Measurements from ENCODE around the gene NBAS.
"Not testable (repeated sequence)": the region's sequence is repeated elsewhere in the genome, so short reads cannot be mapped to it uniquely, and the experiment has no call there.

Gene NBAS

DNA sequence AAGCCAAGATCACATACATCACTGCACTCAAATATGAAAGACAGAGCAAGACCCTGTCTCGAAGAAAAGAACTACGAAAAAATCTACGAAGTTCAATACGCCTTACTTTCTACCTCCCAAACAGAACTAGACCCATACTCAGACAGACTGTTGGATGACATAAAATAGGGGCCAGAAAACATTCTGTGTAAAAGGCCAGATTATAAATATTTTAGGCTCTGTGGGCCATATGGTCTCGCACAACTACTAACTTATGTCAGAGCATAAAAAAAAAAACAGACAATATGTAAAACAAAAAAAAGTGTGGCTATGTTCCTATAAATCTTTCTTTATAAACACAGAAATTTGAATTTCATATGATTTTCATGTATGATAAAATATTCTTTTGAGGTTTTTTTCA lies 40.8 kb downstream of the NBAS start:
- DNase-seq, result no peak

DNA sequence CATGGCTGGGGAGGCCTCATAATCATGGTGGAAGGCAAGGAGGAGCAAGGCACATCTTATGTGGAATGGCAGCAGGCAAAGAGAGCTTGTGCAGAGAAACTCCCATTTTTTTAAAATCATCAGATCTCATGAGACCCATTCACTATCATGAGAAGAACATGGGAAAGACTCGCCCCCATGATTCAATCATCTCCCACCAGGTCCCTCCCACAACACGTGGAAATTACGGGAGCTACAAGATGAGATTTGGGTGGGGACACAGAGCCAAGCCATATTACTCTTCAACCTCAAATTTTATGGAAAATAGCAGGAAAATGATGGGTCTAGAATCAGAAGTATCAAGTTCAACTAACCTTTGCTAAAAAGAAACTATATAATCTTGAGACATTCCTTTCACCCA lies 42.4 kb downstream of the NBAS start:
- not testable (repeated sequence) for DNase-seq

DNA sequence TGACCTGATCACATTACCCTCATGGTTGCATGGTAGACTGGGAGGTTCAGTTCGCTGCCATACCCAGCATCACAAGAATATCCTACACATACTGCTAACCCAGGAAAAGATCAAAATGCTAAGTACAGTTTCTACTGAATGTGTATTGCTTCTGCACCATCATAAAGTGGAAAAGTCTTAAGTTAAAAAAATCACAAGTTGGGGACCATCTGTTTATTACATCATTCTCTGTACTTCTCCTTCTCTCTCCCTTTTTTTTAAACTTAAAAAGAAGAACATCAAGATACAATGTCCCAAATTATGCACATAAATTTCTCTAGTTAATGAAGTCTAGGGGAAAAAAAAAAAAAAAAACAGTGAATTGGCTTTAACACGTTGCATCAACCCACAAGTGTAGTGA lies 43.3 kb downstream of the NBAS start:
- no peak for DNase-seq

DNA sequence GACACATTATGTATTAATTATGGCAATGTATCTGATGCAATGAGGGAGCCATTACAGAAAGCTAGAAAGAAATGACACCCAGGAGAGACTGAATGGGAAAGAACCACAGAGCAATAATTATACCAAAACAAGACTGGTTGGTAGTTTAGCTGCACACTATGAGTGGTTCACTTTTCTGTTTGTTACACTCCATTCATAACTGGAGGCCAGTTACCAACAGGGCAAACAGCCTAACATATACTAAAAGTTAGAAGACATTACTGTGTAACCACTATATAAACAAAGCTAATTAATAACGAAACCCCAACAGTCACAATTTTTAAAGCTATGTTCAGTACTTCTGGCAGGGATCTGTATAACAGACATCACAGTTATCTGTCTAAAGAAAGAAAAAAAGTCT lies 49.4 kb downstream of the NBAS start:
- no peak for DNase-seq

DNA sequence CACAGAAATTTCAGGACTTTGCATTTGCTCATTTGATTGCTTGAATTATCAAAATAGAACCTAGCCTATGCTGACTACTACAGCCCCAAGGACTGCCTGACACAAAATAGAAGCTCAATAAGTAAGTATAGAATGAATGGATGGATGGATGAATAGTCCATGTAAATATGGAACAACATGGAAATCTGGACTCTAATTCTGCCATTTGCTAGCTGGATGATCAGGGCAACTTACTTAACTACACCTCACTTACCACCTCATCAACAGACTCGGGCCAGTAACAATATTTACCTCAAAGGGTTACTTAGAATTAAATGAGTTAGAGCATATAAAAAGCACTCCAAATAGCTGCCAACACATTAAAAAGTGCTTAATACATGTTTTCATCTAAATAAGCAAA lies 50.6 kb downstream of the NBAS start:
- DNase-seq, result no peak

DNA sequence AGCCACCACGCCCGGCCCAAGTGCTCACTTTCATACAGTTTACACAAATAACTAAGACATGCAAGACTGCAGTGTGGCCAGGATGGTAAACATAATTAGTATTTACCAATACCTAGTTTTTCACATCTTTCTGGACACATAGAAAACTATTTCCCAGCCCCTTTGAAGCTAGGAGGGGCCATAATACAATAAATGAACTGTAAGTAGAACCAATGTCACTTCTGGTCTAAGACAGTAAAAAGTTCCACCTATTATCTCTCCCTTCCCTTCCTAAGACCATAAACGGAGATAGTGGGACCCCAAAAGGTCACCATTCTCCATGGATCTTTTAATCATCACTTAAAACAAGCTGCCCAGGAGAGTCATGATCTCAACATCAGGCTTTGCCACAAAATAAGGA lies 51.0 kb downstream of the NBAS start:
- DNase-seq, result no peak

DNA sequence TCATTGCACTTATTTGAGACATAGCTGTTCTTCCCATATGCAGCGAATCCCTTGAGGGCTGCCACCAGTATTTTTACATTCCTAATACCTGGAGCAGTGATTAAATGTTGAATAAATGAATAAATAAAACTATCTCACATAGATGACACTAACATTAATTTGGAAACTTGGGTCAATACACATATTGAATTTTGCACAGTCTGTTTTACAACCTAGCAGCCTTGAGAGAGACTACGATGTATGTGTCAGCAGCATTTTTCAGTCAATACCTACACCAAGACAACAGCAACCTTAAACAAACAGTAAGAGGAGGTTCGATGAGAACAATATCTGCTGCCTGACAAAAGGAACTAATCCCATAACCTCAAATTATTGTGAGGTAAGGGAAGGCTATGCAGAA lies 53.4 kb downstream of the NBAS start:
- DNase-seq, result no peak

DNA sequence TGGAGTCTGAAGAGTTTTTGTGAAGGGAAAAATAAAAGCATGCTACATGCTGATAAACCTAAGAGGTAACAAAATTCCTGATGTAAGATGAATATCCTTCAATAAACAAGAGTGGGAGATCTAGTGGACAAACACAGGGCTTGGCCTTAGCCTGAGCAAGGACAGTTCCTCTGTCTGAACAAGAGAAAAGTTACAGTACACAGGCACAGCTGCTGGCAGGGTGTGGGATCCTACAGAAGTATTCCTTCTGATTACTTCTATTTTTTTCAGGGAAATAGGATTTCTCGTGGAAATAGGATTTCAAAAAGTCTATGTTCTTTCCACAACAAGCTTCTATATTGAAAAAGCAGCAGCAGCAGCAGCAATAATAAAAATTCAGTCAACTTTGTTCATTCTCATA lies 54.1 kb downstream of the NBAS start:
- no peak for DNase-seq

DNA sequence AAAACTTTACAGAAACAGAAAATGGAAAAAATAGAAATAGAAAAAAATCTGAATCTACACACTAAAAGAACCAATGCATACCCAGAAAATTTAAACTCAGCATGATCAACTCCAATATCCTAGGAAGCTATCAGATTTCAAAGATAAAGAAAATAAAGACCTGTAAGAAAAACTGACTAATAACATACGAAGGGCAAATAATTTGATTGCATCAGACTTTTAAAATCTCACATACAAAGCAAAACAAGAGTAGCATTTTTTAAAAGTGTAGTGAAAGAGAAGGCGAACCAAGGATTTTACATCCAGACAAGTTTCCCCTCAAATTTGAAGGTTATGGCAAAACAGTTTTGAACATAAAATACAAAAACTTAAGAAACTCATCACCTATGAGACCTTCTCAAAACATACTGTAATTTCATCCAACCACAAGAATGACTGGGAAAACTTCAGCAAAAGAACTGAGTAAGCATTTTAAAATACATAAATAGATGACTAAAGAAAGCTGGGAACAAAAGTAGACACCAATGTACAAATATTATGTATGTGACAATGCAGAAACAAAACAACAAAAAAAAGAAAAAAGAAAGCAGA lies 54.8 kb downstream of the NBAS start:
- no peak for DNase-seq

DNA sequence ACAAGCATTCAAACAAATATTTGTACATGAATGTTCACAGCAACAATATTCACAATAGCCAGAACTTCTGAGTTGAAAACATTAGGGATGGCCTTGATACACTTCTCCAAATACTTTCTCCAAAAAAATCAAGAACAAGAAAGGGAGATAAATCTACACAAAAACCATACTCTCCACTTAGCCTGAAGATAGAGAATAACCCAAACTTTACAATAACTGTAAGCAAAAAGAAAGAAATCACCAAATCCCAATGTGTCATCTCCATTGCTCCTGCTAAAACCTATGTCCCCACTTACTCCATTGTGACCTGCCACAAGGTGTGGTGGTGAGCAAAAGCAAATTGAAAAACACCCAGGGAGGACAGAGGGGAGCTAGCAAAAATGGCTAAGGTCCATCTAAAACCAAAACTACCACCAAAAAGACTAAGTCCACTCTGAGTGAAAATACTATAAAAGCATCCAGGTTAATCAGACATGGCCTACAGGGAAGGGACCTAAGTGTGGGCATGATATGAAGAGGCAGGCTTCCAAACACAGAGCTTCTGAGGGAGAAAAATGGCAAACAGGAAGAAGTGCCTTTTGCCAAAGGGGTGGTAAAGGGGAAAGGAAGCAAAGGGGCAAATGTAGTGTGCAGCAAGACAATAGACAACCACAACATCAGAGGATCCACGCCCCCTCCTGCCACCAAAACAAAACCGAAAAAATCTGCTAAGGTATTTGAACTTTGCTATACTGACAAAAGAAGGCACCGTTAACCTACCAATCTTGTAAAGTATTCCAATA lies 56.1 kb downstream of the NBAS start:
- no peak for DNase-seq

DNA sequence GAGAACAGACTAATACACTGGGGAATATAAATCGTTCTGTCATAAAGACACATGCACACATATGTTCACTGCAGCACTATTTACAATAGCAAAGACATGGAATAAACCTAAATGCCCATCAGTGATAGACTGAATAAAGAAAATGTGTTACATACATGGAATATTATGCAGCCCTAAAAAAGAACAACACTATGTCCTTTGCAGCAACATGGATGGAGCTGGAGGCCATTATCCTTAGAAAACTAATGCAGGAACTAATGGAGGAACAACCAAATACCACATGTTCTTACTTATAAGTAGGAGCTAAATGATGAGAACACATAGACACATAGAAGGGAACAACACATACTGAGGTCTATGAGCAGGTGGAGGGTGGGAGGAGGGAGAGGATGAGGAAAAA lies 61.9 kb downstream of the NBAS start:
- DNase-seq, result not testable (repeated sequence)

DNA sequence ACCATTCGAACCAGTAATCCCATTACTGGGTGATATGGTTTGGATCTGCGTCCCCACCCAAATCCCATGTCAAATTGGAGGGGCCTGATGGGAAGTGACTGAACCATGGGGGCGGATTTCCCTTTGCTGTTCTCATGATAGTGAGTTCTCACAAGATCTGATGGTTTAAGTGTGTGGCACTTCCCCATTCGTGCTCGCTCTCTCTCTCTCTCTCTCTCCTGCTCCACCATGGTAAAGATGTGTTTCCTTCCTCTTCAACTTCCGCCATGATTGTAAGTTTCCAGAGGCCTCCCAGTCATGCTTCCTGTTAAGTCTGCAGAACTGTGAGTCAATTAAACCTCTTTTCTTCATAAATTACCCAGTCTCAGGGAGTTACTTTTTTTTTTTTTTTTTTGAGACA lies 62.6 kb downstream of the NBAS start:
- DNase-seq, result no peak

DNA sequence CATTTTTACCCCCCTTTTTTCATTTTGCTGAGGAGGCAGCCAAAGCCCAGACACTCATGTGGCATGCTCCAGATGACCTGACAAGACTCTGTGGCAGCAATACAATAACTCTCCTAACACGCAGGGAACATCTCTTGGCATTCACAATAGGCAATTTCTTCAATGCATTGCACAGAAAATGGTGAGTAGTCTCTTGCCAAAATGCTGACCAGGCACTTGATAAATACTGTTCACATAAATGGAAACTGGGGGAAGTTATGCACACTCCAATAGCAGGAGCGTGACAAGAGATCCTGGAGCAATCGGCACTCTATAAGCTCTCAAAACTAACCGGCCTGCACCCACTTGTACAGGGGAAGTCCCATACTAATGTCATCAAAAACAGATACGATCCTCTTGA lies 66.3 kb downstream of the NBAS start:
- DNase-seq, result no peak

DNA sequence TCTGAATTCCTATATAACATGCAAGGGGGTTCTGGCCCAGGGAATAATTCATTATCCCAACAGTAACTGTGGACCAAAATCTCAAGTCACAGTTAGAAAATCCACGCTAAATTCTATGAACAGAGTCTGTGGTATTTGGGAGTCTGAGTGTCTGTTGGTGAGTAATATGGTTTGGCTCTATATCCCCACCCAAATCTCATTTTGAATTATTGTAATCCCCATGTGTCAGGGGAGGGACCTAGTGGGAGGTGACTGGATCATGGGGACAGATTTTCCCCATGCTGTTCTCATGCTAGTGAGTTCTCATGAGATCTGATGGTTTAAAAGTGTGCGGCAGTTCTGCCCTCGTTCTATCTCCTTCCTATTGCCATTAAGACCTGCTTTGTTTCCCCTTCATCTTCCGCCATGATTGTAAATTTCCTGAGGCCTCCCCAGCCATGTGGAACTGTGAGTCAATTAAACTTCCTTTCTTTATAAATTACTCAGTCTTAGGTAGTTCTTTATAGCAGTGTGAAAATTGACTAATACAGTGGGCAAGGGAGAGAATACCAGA lies 68.3 kb downstream of the NBAS start:
- DNase-seq, result no peak

DNA sequence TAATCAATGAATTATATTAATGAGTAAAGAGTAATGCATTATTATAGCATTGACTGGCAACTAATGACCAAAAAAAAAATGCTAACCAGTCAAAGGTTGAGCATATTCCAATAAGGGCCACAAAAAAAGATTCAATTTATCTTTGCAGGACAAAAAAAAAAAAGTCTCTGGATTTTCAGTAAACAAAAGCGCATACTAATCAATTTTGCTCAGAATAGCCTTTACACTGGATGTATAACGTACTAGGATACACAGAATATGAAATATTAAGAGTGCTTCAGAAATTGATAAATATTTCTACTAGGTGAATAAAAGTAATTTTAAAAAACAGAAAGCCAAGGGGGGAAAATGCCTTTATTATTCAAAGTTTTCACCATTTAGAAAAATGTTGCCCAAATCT lies 74.4 kb downstream of the NBAS start:
- DNase-seq, result no peak

DNA sequence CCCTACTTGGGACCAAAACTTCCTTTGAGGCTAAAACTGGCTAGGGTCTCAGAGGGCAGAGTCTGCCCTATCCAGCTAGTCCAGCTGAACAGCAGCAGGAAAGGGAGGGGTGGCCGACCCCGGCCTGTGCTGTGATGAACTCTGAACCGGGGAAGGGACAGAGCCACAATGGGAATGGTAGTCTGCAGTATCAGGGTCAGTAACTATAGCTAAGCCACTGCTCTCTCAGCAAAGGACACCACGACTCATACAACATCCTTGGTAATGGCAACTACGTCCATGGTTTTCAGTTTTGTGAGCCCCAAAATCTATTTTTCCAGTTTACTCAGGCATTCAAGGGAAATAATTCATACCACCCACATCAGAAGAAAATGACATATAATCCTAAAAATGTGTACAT lies 75.2 kb downstream of the NBAS start:
- no peak for DNase-seq

DNA sequence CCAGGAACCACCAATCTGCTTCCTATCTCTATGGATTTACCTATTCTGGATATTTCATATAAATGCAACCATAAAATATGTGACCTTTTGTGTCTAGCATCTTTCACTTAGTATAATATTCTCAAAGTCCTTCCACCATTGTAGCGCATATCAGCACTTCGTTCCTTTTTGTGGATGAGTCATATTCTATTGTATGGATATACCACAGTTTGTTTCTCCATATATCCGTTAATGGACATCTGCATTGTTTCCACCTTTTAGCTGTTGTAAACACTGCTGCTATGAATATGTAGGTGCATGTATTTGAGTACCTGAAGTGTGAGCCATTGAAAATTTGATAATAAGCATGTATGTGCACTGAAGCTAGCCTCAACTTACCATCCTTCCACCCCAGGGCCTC lies 80.1 kb downstream of the NBAS start:
- no peak for DNase-seq

DNA sequence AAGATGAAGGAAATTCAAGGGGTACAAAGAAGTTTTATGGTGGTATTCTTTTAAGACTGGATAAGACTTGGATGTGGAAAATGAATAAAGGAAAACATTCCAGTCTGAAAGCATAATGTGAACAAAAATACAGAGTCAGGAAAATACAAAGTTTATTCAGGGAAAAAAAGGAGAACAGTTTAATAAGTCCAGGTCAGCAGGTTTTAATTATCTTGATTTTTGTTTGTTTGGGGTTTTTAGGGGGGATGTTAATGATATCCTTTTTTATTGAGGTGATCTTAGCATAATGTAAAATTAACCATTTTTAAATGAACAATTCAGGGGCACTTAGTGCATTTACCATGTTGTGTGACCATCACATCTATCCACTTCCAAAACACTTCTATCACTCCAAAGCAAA lies 80.6 kb downstream of the NBAS start:
- DNase-seq, result no peak

DNA sequence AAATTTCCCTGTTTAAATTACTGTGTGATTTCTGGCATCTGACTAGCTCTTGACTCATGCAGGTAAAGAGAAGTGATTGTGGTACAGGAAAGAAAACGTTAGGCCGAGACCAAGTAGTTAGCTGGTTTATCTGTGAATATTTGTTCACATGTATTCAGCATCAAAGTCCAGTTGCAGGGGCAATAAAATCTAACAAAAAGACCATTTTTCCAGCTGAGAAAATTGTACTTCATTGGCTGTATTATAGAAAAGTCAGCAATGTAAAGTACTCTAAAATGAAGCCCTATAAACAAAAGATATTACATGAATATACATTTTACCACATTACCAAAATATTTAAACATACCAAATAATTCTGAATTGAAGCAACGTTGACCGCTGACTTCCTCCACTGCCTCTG lies 88.3 kb downstream of the NBAS start:
- no peak for DNase-seq

DNA sequence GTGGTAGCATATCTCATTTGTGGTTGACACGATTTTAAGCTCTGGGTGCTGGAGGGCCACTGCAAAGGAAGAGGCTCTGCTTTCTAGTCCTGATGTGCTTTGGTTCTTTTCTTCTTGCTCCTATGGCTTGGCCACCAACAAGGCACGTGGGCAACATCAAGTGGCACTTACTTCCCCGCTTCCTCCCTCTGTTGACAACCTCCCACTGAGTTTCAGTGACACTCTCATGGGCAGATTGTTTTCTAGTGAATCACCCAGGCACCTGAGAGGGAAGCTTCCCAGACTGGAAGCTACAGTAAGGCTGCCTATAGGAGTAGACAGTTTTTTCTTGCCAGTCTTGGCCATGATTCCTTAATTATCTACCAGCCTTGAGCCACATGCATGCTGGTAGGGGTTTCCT lies 89.0 kb downstream of the NBAS start:
- peak; percentile 12 for DNase-seq

DNA sequence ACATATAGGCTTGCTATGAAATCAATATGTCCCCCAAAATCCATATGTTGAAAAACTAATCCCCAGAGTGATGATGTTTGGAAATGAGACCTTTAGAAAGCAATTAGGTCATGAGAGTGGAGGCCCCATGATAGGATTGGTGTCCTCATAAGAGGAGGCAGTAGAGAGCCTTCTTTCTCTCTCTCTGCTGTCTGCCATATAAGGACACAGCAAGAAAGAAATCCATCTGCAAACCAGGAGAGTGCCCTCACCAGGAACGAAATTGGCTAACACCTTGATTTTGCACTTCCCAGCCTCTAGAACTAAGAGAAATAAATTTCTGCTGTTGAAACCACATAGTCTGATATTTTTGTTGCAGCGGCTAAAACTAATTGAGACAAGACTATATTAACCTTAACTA lies 89.5 kb downstream of the NBAS start:
- DNase-seq, result no peak

DNA sequence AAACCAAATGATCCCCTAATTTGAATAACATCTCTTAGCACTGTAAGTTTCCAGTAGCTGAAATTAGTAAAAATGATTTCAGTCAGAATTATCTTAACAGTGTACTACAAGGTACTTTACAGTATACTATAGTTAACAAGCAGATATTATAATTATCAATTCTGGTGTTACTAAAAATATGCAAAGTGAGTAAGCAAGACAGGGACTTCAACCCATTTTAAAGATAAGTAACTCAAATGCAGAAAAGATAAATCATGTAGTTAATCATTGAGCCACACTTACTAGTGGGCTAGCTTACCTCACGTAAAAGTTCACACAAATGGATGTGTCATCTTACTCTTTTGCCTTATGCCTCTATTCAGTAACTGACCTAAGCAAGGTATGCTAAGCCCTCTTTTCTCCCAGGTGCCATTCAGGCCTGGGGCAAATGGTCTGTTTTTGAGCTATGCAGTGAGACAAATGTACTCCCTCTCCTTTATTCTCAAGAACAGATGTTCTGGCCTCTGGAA lies 101.0 kb downstream of the NBAS start:
- no peak for DNase-seq

DNA sequence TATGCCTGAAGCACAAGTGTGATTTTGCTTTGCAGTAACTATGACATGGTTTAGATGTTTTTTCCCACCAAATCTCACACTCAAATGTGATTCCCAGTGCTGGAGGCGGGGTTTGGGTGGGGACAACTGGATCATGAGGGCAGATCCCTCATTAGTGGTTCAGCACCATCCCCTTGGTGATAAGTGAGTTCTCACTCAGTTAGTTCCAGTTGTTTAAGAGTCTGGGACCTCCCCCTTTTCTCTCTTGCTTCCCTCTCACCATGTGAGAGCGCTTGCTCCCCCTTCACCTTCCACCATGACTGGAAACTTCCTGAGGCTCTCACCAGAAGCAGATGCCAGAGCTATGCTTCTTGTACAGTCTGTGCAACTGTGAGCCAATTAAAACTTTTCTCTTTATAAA lies 102.9 kb downstream of the NBAS start:
- no peak for DNase-seq

DNA sequence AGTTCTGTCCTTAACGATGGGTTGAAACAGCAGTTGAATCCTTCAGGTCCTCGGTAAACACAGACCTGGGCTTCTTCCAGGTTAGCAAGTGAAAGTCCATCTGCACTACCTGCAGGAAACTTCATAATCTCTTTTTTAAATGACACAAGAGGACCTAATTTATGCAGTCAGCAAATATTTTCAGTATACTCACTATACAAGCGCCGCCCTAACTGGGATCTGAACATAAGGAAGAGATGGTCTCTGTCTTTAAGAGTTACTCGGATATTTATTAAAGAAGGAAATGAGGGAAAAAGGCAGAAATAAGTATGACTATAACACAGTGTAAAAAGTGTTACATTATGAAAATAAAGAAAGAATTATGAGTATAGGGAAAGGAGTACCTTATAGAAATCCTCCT lies 103.3 kb downstream of the NBAS start:
- no peak for DNase-seq

DNA sequence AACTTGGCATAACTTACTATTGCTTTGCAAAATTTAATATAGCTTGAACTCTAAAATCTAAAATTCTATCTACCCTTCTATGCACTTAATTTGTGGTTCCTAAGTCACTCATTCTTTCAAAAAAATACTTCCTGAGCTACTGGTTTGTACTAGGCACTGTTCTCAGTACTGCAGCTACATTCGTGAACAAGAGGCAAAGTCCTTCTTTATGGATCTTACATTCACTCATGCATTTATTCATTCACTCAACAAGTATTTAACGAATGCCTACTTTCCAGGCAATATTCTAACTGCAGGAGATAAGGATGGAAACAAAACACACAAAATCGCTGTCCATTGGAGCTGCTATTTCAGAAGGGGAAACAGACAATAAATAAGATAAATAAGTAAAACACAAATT lies 104.8 kb downstream of the NBAS start:
- no peak for DNase-seq

Measured in NCI-H2029 (cell line).